ENCODE results near the gene UNC5A.

Gene UNC5A

GRCh38 chr5:176901260-176902101 lies 91.1 kb downstream of the UNC5A start:
- no peak for DNase-seq

DNA sequence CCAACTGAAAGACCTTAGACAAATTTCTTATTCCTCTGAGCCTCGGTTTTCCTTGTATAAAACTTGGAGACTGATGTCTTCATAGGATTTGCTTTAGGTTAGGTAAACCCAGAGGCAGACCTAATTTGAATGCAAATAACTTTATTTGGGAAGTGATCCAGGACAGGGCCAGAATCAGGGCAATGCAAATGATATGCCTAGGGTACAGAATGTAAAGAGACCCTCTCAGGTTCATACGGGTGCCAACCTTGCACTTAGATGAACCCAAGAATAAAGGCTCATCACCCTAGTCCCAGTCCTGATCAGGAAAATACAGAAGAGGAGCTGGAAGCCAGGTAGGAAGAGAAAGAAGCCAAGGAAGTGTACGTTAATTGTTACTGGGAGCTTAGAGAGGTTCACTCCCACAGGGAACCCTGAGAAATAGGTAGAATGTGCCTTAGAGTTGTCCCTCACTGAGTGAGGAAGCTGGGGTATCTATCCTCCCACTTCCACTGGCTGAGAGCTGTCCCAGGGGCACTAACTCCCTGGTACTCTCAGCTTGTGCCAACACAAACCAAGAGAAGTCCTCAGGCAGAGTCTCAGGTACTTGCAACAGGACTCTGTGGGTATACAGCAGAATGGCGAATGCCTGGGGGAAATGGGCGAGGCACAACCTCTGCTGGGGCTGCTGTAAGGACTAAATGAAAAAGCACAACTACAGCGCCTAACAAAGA lies 91.9 kb downstream of the UNC5A start:
- DNase-seq: no peak

- DNase-seq: no peak
Observed at GRCh38 chr5:176902911-176903664, 92.7 kb downstream of the UNC5A start.

DNA sequence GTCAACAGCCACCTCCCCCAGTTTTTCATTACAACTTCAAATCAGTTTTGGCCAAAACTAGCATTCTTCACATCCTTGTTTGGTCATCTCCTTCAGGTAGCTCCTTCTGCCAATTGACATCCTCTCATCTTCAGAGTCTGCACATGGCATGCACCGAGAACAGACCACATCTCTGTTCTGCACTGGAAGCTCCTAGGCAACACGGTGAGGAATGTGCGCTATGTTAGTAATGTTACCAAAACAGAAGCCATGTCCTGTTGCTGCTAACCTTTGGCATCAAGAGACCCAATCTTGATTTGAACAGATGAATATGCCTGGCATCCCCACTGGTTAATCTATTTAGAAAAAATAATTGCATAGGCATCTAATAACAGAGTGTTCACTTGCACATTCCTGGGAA lies 93.9 kb downstream of the UNC5A start:
- DNase-seq: no peak

DNA sequence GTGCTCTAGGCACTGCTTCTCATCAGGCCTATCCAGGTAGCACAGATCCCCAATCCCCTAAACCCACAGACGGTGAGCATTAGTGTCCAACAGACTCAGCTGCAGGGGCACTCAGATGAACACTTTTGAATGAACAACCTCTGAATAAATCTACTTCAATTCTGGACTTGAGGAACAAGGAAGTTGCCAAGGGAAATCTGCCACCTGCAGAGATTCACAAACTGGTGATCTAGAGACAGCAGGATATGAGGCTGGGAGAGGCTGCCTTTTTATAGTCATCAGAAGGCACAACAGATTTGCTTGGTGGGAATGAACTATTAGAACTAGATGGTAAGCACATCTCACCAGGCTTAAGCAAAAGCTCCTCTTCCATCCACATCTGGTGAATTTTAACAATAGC lies 95.8 kb downstream of the UNC5A start:
- DNase-seq: no peak

DNA sequence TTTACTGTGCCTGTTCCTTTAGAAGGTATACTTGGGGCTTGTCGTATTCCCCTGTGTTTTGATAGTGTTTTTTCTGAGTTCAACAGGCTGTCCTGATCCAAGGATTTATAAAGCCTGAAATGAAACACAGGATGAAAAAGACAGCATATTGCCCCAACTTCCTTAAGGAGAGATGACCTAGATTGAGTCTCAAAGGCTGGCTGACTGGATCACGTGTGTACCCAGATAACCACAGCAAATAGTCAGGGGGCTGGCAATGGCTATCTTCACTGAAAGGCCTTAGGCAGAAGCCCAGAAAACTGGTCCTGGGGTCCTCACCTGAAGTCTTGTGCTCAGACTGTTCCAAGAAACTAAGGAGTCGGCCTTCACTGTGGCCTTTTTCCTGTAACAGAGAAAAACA lies 96.4 kb downstream of the UNC5A start:
- no peak for DNase-seq

GRCh38 chr5:176908675-176909368 lies 98.5 kb downstream of the UNC5A start:
- DNase-seq: no peak

GRCh38 chr5:176912115-176912514 lies 101.8 kb downstream of the UNC5A start:
- DNase-seq: no peak

- no peak for DNase-seq
Observed at GRCh38 chr5:176915906-176916305, 105.5 kb downstream of the UNC5A start.

- no peak for DNase-seq
Observed at GRCh38 chr5:176916337-176916736, 106.0 kb downstream of the UNC5A start.

- DNase-seq: no peak
Observed at GRCh38 chr5:176918613-176919012, 108.3 kb downstream of the UNC5A start.

DNA sequence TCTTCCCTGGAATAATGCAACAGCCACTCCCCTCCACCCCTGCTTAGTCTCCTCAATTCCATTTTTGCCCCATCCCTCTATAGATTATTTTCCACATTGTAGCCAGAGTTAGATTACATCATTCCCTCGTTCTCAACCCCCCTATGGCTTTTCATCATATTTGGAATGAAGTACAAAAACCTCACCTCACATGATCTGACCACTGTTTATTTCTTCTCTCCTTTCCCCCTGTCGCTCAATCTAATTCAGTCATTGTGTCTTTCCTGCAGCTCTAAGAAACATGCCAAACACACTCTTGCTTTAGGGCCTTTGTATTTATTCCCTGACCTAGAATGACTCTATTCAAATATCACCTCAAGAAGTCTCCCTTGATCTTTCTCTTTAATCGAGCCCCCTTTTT lies 111.4 kb downstream of the UNC5A start:
- no peak for DNase-seq

- DNase-seq: no peak
Observed at GRCh38 chr5:176922817-176923216, 112.5 kb downstream of the UNC5A start.

DNA sequence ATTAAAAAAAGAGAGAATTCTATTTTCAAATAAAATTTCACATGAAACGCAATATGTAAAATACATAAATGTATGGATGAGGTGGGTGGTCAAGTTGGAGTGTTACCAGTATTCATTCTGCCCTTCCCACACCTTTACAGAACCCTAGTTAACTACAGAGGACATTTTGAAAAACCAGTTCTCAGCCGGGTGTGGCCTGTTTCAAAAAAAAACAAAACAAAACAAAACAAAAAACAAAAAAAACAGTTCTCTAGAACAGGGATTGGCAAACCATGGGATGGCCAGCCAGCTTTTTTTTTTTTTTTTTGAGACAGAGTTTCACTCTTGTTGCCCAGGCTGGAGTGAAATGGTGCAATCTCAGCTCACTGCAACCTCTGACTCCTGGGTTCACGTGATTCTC lies 117.2 kb downstream of the UNC5A start:
- DNase-seq: no peak

GRCh38 chr5:176929654-176930053 lies 119.3 kb downstream of the UNC5A start:
- no peak for DNase-seq
